GM12892 (cell line): Measurements from ENCODE around the gene CHRNA1.

ENCODE experiments used
- POLR2A ChIP-seq: IDR thresholded peaks from 2 replicates; pipeline ENCODE4 v1.6.1; 2011; ENCODE audit warnings: low read depth, low read length, control low read depth
- POLR2AphosphoS5 ChIP-seq: IDR thresholded peaks from 2 replicates; pipeline ENCODE4 v1.6.1; 2011; ENCODE audit warnings: low read depth, low read length, control low read depth
- TAF1 ChIP-seq: IDR thresholded peaks from 2 replicates; pipeline ENCODE4 v1.6.1; 2011; ENCODE audit warnings: low read depth, mild to moderate bottlenecking, control low read depth, low read length, borderline replicate concordance

- TF ChIP-seq POLR2AphosphoS5 (no peak), POLR2A (no peak), TAF1 (no peak)
Observed at GRCh38 chr2:174779361-174779928, 15.2 kb upstream of the CHRNA1 start.
